HCT116 (cell line): ENCODE results near the gene SEMA3C.

Experiments used
- CEBPB ChIP-seq: IDR thresholded peaks from 2 replicates; pipeline ENCODE4 v1.6.1; 2012; ENCODE audit warnings: low read depth
- YY1 ChIP-seq: IDR thresholded peaks from 2 replicates; pipeline ENCODE4 v1.6.1; 2011; ENCODE audit warnings: low read length, low read depth, moderate library complexity, mild to moderate bottlenecking; ENCODE audit not compliant: insufficient replicate concordance; ENCODE audit errors: extremely low read depth

GRCh38 chr7:80833289-80834268 is 85.3 kb downstream of the SEMA3C start:
- no peak for TF ChIP-seq CEBPB
- TF ChIP-seq YY1 = no peak
